ENCODE results near the gene ATXN7L1.
"Not testable (repeated sequence)": the region's sequence is repeated elsewhere in the genome, so short reads cannot be mapped to it uniquely, and the experiment has no call there.

The ATXN7L1 gene

DNA sequence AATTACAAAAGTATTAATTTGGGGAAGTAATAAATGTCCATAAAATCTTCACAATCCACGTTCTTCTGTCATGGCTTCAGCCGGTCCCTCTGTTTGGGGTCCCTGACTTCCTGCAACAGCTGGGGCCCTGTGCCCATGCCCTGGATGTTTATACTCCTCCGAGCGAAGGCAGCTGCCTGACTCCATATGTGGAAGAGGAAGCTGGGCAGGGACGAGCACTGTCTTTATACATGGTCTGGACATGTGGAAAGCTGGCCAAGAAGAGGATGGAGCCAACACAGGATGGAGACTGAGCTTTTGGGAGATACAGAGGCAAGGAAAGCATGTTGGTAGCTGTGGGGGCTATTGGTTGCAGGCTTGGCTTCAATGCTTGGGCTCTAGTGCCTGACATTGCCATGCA lies 178.6 kb downstream of the ATXN7L1 start:
- CTCF ChIA-PET = interaction anchor here (1.0 kb wide), 1 partner anchor 41 kb away, joined by 4 read pairs; no protein-coding TSS in a partner anchor
- no peak overlapping the region for H3K4me3 Mint-ChIP-seq
- H3K27ac Mint-ChIP-seq = no peak overlapping the region
- DNase-seq = no peak
- H3K36me3 Mint-ChIP-seq = peaks cover 19% of the 10 kb centered on the region
- peaks cover 22% of the 10 kb centered on the region for H3K4me1 Mint-ChIP-seq
- H3K9me3 Mint-ChIP-seq = peaks cover 19% of the 10 kb centered on the region
- peaks cover 5% of the 10 kb centered on the region for H3K27me3 Mint-ChIP-seq

DNA sequence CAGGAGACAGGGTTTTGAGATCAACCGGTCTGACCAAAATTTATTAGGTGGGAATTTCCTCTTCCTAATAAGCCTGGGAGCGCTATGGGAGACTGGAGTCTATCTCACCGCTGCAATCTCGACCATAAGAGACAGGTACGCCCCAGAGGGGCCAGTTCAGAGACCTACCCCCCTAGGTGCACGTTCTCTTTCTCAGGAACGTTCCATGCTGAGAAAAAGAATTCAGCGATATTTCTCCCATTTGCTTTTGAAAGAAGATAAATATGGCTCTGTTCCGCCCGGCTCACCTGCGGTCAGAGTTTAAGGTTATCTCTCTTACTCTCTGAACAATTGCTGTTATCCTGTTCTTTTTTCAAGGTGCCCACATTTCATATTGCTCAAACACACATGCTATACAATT lies 179.2 kb downstream of the ATXN7L1 start:
- H3K4me1 Mint-ChIP-seq = peaks cover 28% of the 10 kb centered on the region
- peaks cover 20% of the 10 kb centered on the region for H3K36me3 Mint-ChIP-seq
- DNase-seq, H3K27ac Mint-ChIP-seq, H3K4me3 Mint-ChIP-seq, H3K27me3 Mint-ChIP-seq, CTCF ChIA-PET: not testable (repeated sequence)
- H3K9me3 Mint-ChIP-seq = peaks cover 19% of the 10 kb centered on the region

- CTCF ChIA-PET = interaction anchor here (1.5 kb wide), 1 partner anchor 348 kb away, joined by 3 read pairs; no protein-coding TSS in a partner anchor
- Mint-ChIP-seq H3K27me3 (peaks cover 7% of the 10 kb centered on the region), H3K4me1 (peaks cover 55% of the 10 kb centered on the region), H3K36me3 (peaks cover 21% of the 10 kb centered on the region), H3K4me3 (peak overlapping the region; percentile 10), H3K9me3 (peaks cover 19% of the 10 kb centered on the region), H3K27ac (peak overlapping the region; percentile 64)
- peak; percentile 48 for DNase-seq
Measured at GRCh38 chr7:105693576-105693975, 182.8 kb downstream of the ATXN7L1 start.

- Mint-ChIP-seq H3K36me3 (peaks cover 18% of the 10 kb centered on the region), H3K9me3 (peaks cover 11% of the 10 kb centered on the region), H3K27ac (peak overlapping the region; percentile 98), H3K27me3 (peaks cover 3% of the 10 kb centered on the region), H3K4me3 (peak overlapping the region; percentile 79), H3K4me1 (peaks cover 55% of the 10 kb centered on the region)
- DNase-seq = peak; percentile 83
- CTCF ChIA-PET = interaction anchor here (0.7 to 2.0 kb wide), 3 partner anchors 15 to 104 kb away, joined by 3 to 9 read pairs (median 6); no protein-coding TSS in a partner anchor
Measured at GRCh38 chr7:105691680-105692564, 184.5 kb downstream of the ATXN7L1 start.

GRCh38 chr7:105691082-105691679 lies 185.2 kb downstream of the ATXN7L1 start:
- H3K4me1 Mint-ChIP-seq = peaks cover 55% of the 10 kb centered on the region
- CTCF ChIA-PET = interaction anchor here (0.7 to 2.0 kb wide), 3 partner anchors 15 to 105 kb away, joined by 3 to 9 read pairs (median 6); no protein-coding TSS in a partner anchor
- H3K27ac Mint-ChIP-seq = peak overlapping the region; percentile 98
- H3K27me3 Mint-ChIP-seq = peaks cover 3% of the 10 kb centered on the region
- peak; percentile 70 for DNase-seq
- H3K4me3 Mint-ChIP-seq = peak overlapping the region; percentile 79
- H3K36me3 Mint-ChIP-seq = peaks cover 13% of the 10 kb centered on the region
- peaks cover 3% of the 10 kb centered on the region for H3K9me3 Mint-ChIP-seq

- H3K4me1 Mint-ChIP-seq = peaks cover 51% of the 10 kb centered on the region
- DNase-seq = no peak
- H3K27me3 Mint-ChIP-seq = peaks cover 3% of the 10 kb centered on the region
- H3K36me3 Mint-ChIP-seq = peaks cover 8% of the 10 kb centered on the region
- CTCF ChIA-PET = interaction anchor here (1.3 to 2.0 kb wide), 2 partner anchors 14 kb away, joined by 3 to 9 read pairs; no protein-coding TSS in a partner anchor
- peak overlapping the region; percentile 79 for H3K4me3 Mint-ChIP-seq
- no peaks in the 10 kb centered on the region for H3K9me3 Mint-ChIP-seq
- H3K27ac Mint-ChIP-seq = peak overlapping the region; percentile 98
Measured at GRCh38 chr7:105690325-105690945, 186.0 kb downstream of the ATXN7L1 start.

- DNase-seq = no peak
- Mint-ChIP-seq H3K9me3 (no peaks in the 10 kb centered on the region), H3K27ac (peak overlapping the region; percentile 47), H3K4me3 (no peak overlapping the region), H3K4me1 (peaks cover 48% of the 10 kb centered on the region), H3K27me3 (peaks cover 3% of the 10 kb centered on the region), H3K36me3 (peaks cover 8% of the 10 kb centered on the region)
- CTCF ChIA-PET = interaction anchor here (0.8 to 2.6 kb wide), 10 partner anchors 11 to 356 kb away, joined by 3 to 10 read pairs (median 4); no protein-coding TSS in a partner anchor
Measured at GRCh38 chr7:105689067-105689819, 187.2 kb downstream of the ATXN7L1 start.

DNA sequence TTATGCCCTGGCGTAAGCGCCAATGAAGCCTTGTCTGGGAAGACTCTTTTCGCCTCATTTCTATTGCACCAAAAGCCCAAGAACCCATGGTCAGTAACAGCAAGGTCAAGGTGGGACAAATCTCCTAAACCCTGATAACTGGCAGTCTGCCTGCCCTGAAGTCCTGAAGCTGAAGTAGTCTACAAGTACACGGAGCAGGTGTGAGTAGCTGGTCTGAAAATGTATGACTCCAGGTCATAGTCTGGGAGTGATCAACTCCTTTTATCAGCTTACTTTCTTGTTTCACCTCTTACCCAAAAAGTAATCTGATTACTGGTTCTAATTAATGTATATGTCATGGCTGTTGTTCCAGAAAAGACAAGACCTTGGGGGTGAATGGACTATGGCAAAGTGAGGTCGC lies 187.8 kb downstream of the ATXN7L1 start:
- H3K27ac Mint-ChIP-seq = peak overlapping the region; percentile 13
- DNase-seq = no peak
- H3K9me3 Mint-ChIP-seq = no peaks in the 10 kb centered on the region
- H3K36me3 Mint-ChIP-seq = peaks cover 6% of the 10 kb centered on the region
- peaks cover 42% of the 10 kb centered on the region for H3K4me1 Mint-ChIP-seq
- H3K27me3 Mint-ChIP-seq = peaks cover 3% of the 10 kb centered on the region
- CTCF ChIA-PET = interaction anchor here (0.8 to 2.6 kb wide), 7 partner anchors 10 to 354 kb away, joined by 3 to 10 read pairs (median 5); no protein-coding TSS in a partner anchor
- no peak overlapping the region for H3K4me3 Mint-ChIP-seq

DNA sequence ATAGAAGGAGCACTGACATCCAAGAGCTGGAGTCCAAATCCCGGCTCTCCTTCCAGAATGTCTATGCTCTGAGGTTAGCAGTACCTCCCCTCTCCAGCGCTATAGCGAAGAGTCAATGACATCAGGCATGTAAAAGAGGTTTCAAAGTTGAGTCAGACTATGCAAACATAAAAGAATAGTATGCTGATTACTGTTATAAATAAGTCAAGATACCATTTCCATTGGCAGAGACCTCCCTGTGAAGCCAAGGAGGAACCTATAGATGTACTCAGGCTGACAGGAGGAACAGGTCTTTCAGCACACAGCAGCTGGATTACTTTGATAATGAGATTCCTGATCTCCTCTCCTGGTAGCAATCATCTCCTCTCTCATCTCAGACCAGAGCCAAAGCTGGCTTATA lies 191.2 kb downstream of the ATXN7L1 start:
- H3K4me3 Mint-ChIP-seq = no peak overlapping the region
- H3K27me3 Mint-ChIP-seq = no peaks in the 10 kb centered on the region
- CTCF ChIA-PET = interaction anchor here (1.4 kb wide), 1 partner anchor 29 kb away, joined by 3 read pairs; no protein-coding TSS in a partner anchor
- no peaks in the 10 kb centered on the region for H3K9me3 Mint-ChIP-seq
- no peak overlapping the region for H3K27ac Mint-ChIP-seq
- DNase-seq = no peak
- peaks cover 8% of the 10 kb centered on the region for H3K4me1 Mint-ChIP-seq
- no peaks in the 10 kb centered on the region for H3K36me3 Mint-ChIP-seq

DNA sequence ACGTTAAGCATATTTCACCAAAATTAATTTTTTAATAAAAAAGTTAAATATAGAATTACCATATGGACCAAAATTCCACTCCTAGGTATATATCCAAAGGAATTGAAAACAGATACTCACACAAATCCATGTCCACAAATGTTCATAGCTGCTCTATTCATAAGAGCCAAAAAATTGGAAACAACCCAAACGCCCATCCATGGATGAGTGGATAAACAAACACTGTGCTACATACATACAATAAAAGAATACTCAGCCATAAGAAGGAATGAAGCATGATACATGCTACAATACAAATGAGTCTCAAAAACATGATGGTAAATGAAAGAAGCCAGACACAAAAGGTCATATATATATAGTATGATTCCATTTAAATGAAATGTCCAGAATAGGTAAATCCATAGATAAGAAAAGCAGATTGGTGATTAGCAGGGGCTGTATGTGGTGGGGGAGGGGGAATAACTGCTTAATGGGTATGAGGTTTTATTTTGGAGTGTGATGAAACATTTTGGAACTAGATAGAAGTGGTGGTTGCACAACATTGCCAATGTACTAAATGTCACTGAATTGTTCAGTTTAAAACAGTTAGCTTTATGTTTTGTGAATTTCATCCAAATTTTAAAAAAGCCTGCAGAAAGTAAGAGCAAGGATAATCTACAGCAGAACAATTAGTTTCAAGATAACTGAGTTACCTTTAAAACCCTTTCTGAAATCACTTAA lies 193.9 kb downstream of the ATXN7L1 start:
- H3K4me1 Mint-ChIP-seq = peaks cover 22% of the 10 kb centered on the region
- no peak for DNase-seq
- CTCF ChIA-PET = interaction anchor here (1.0 to 2.4 kb wide), 3 partner anchors 12 to 359 kb away, joined by 3 to 6 read pairs (median 3); no protein-coding TSS in a partner anchor
- H3K27ac Mint-ChIP-seq = no peak overlapping the region
- H3K4me3 Mint-ChIP-seq = no peak overlapping the region
- no peaks in the 10 kb centered on the region for H3K27me3 Mint-ChIP-seq
- peaks cover 14% of the 10 kb centered on the region for H3K36me3 Mint-ChIP-seq
- no peaks in the 10 kb centered on the region for H3K9me3 Mint-ChIP-seq

GRCh38 chr7:105680505-105681187 lies 195.8 kb downstream of the ATXN7L1 start:
- no peaks in the 10 kb centered on the region for H3K9me3 Mint-ChIP-seq
- DNase-seq = no peak
- H3K4me3 Mint-ChIP-seq = no peak overlapping the region
- no peak overlapping the region for H3K27ac Mint-ChIP-seq
- CTCF ChIA-PET = interaction anchor here (1.0 kb wide), 1 partner anchor 23 kb away, joined by 4 read pairs; no protein-coding TSS in a partner anchor
- H3K27me3 Mint-ChIP-seq = no peaks in the 10 kb centered on the region
- peaks cover 41% of the 10 kb centered on the region for H3K4me1 Mint-ChIP-seq
- peaks cover 17% of the 10 kb centered on the region for H3K36me3 Mint-ChIP-seq

DNA sequence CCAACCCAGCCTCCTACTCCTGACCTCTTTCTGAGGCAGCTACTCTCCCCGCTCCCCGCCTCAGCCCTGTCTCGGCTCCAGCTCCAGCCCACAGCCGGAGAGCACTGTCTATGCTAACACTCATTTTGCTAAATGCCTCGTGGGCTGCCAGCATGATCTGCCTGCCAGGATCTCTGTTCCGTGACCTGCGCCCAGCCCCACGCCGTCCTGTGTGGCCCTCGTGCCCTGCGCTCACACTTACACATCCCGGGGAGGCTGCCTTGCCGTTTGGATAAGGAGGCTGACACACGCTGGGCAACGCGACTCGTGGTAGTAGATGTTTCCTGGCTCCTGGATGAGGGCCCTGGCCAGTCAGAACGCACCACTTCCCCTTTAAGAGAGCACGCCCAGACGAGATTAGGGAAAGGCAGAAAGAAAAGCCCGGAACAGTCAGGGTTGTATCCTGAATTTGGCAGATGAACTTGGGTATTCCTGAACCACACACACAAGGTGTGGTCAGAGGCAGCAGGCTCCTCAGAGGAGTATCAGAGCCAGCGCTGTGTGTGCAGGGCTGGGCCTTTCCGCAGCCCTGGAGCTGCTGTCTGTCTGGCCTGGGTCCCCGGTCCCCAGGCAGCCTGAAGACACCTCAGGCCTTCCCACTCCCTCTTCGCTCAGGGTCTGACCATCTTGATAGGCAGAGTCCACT lies 197.4 kb downstream of the ATXN7L1 start:
- CTCF ChIA-PET = interaction anchor here (1.9 to 3.7 kb wide), 2 partner anchors 10 to 22 kb away, joined by 10 to 31 read pairs; no protein-coding TSS in a partner anchor
- Mint-ChIP-seq H3K27me3 (no peaks in the 10 kb centered on the region), H3K9me3 (no peaks in the 10 kb centered on the region), H3K4me1 (peaks cover 58% of the 10 kb centered on the region), H3K27ac (peak overlapping the region; percentile 94), H3K4me3 (peak overlapping the region; percentile 83), H3K36me3 (peaks cover 21% of the 10 kb centered on the region)
- peak; percentile 56 for DNase-seq
